Lower leg skin (tissue), 4 donors: ENCODE results near the gene STXBP6. TPM values are rescaled to one million over a fixed set of nuclear protein-coding genes. Genes with fewer than 3 reads are reported as not detected.

Experiments used
- DNase-seq, 2 donors: peaks; one replicate each; pipeline ENCODE4 v3.0.0-alpha.2; 2019; ENCODE audit warnings: low spot score in 2 of 2
- H3K4me3 ChIP-seq: fragments of 200-600 bp; sonication (generic); 2 replicates; pipeline ENCODE4 v1.5.1; 2017; ENCODE audit warnings: mild to moderate bottlenecking, low read depth; ENCODE audit not compliant: poor library complexity, severe bottlenecking
- CTCF ChIP-seq, 3 donors: fragments of 450-650 bp; IDR thresholded peaks; one replicate each; pipeline ENCODE4 v1.5.1; 2016; ENCODE audit warnings: antibody characterized with exemption in 3 of 3, mild to moderate bottlenecking in 3 of 3, moderate library complexity in 2 of 3
- POLR2A ChIP-seq, 2 donors: fragments of 450-650 bp; IDR thresholded peaks; one replicate each; pipeline ENCODE4 v1.6.1; 2016 to 2017; ENCODE audit warnings: antibody characterized with exemption in 2 of 2, mild to moderate bottlenecking in 1 of 2, moderate library complexity in 1 of 2
- WGBS, 2 donors: methylation state at CpG; one replicate each; pipeline ENCODE4 v1.1.5; 2018; 5-methylcytosine and 5-hydroxymethylcytosine counted together
- intact Hi-C: fragments of 100-400 bp; cut with DNase I; formaldehyde crosslinking; loops from one replicate; pipeline ENCODE4 v1.15.0; 2023; ENCODE audit warnings: low total_unique reads
- total RNA-seq, 4 donors: library from RNA; depleted of rRNA; stranded (reverse); fragments of >200 nt; gene quantifications; one replicate each; pipeline ENCODE4 v1.1.0, GENCODE V29; 2016

STXBP6 gene
- total RNA-seq, 4 donors from 2014 or later, result 24.6 to 49.3 (median 36.9) TPM

GRCh38 chr14:25080682-25081081 lies 30.7 kb upstream of the STXBP6 start:
- DNase-seq, result no peak

GRCh38 chr14:25079311-25079710 lies 29.4 kb upstream of the STXBP6 start:
- DNase-seq, result no peak
- TF ChIP-seq POLR2A (IDR thresholded peaks at IDR 0.05), result no peak
- TF ChIP-seq CTCF (IDR thresholded peaks at IDR 0.05), result no peak
- intact Hi-C loops, result no loop called here
- 94 to 100% methylated on average over 1 of the region's 1 CpG for WGBS, 2 donors
- no peak overlapping the region for H3K4me3 ChIP-seq

More at GRCh38 chr14:25080682-25081081, 30.7 kb upstream of the STXBP6 start:
- WGBS, 2 donors, result 83 to 86% methylated on average over 2 of the region's 2 CpGs
- TF ChIP-seq CTCF (IDR thresholded peaks at IDR 0.05) (no peak), POLR2A (IDR thresholded peaks at IDR 0.05) (no peak)
- intact Hi-C loops, result no loop called here
- H3K4me3 ChIP-seq, result no peak overlapping the region

GRCh38 chr14:25074099-25074685 lies 24.2 kb upstream of the STXBP6 start:
- whole genome bisulfite sequencing, 2 donors, result 33 to 38% methylated on average over 4 of the region's 4 CpGs
- intact Hi-C loops, result no loop called here

GRCh38 chr14:25069879-25070278 lies 19.9 kb upstream of the STXBP6 start:
- intact Hi-C loops, result no loop called here
- TF ChIP-seq CTCF (IDR thresholded peaks at IDR 0.05) (no peak), POLR2A (IDR thresholded peaks at IDR 0.05) (no peak)
- DNase-seq, result no peak
- H3K4me3 ChIP-seq, result no peak overlapping the region
- 89 to 91% methylated on average over 7 of the region's 7 CpGs for WGBS, 2 donors

More at GRCh38 chr14:25074099-25074685, 24.2 kb upstream of the STXBP6 start:
- DNase-seq, result no peak
- TF ChIP-seq CTCF (IDR thresholded peaks at IDR 0.05) (no peak), POLR2A (IDR thresholded peaks at IDR 0.05) (no peak)
- no peak overlapping the region for H3K4me3 ChIP-seq

- no peak for DNase-seq
- intact Hi-C loops, result no loop called here
- WGBS, 2 donors, result 85 to 86% methylated on average over 2 of the region's 2 CpGs
Measured at GRCh38 chr14:25067600-25067999, 17.7 kb upstream of the STXBP6 start.

More at GRCh38 chr14:25067600-25067999, 17.7 kb upstream of the STXBP6 start:
- H3K4me3 ChIP-seq, result no peak overlapping the region
- TF ChIP-seq POLR2A (IDR thresholded peaks at IDR 0.05), result no peak
- no peak for TF ChIP-seq CTCF (IDR thresholded peaks at IDR 0.05)
